Urinary bladder (tissue), 4 donors: ENCODE measurements around the gene GCNT2. TPM values are rescaled to one million over a fixed set of nuclear protein-coding genes. Genes with fewer than 3 reads are reported as not detected.

ENCODE experiments used
- DNase-seq: peaks from one replicate; pipeline ENCODE4 v3.0.0-alpha.2; 2015; ENCODE audit errors: extremely low spot score
- H3K27ac ChIP-seq: one replicate; pipeline ENCODE4 v1.5.1; 2013; ENCODE audit warnings: low read depth, mild to moderate bottlenecking, moderate library complexity
- H3K36me3 ChIP-seq: one replicate; pipeline ENCODE4 v1.6.1; 2013; ENCODE audit warnings: mild to moderate bottlenecking, moderate library complexity; ENCODE audit not compliant: insufficient read depth
- H3K4me1 ChIP-seq: one replicate; pipeline ENCODE4 v1.6.1; 2013; ENCODE audit warnings: mild to moderate bottlenecking, moderate library complexity; ENCODE audit not compliant: insufficient read depth
- H3K4me3 ChIP-seq: one replicate; pipeline ENCODE4 v1.5.1; 2013; ENCODE audit warnings: low read depth, low read length
- WGBS: extraction: QIAGEN DNeasy Blood & Tissue Kit; methylation state at CpG from one replicate; pipeline ENCODE4 v1.1.7; 2013; 5-methylcytosine and 5-hydroxymethylcytosine counted together
- polyA plus RNA-seq: library from polyadenylated mRNA; stranded (reverse); fragments of 200-250 nt; gene quantifications from one replicate; pipeline ENCODE4 v1.2.3, GENCODE V29; 2013
- total RNA-seq: library from RNA; depleted of rRNA; stranded (reverse); fragments of >200 nt; gene quantifications from one replicate; pipeline ENCODE4 v1.2.3, GENCODE V29; 2014
- donor health status: healthy with polysubstance abuse.
- donor health status: healthy.

The GCNT2 gene
- total and polyA plus RNA-seq, 2 donors = 1.5 to 15.0 TPM

DNA sequence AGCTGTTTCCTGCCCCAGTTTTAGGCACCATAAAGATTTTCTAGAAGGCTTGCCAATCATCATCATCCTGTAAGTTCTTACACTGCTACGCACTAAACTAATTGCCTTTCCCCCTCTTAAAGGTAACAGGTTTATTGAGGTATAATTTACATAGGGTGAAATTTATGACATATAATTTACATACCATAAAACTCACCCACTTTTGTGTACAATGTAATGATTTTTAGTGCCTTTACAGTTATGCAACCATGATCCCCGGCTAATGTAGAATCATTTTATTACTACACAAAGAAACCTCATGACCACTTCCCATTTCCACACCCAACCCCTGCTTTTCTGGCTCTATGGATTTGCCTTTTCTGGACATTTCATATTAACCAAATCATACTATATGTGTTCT is 21.1 kb downstream of the GCNT2 start:
- no peaks in the 10 kb centered on the region for H3K36me3 ChIP-seq
- 70% methylated on average over 2 of the region's 2 CpGs for WGBS
- H3K4me3 ChIP-seq = no peak overlapping the region
- H3K4me1 ChIP-seq = no peaks in the 10 kb centered on the region
- no peak overlapping the region for H3K27ac ChIP-seq
- DNase-seq = no peak

DNA sequence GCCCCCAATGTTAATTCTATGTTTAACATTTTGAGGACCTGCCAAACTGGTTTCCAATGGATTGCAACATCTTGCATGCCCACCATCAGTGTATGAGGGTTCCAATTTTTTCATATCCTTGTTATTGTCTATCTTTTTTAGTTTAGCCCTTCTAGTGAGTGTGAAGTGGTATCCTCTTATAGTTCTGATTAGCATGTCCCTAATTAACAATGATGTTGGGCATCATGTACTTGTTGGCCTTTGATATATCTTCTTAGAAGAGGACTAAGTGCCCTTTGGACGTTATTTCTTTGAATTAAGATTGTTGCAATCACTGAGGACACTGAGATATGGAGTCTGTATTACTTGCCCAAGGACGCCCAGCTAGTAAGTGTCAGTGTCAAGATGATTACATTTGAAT is 22.3 kb downstream of the GCNT2 start:
- no peak overlapping the region for H3K4me3 ChIP-seq
- DNase-seq = no peak
- 92% methylated on average over 2 of the region's 2 CpGs for WGBS
- H3K27ac ChIP-seq = no peak overlapping the region
- H3K36me3 ChIP-seq = no peaks in the 10 kb centered on the region
- no peaks in the 10 kb centered on the region for H3K4me1 ChIP-seq

DNA sequence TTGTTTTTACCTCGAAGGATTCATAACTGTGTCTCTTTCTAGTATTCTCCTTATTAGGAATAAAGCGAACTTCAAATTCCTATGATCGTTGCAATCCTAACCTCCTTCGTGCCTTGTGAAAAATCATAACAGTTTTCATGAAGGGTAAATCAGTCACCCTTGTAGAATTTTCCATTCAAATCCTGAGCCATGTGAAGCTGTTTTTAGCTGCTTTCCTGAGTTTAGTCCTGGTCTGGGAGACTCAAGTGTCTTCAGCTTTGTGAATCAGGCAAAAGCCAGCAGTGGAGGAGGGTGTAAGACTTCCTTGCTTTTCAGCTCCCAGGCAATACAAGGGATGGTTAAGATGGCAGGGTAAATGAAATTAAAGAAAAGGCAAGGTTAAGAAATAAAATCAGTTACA is 24.3 kb downstream of the GCNT2 start:
- 58% methylated on average over 4 of the region's 4 CpGs for WGBS
- no peaks in the 10 kb centered on the region for H3K36me3 ChIP-seq
- DNase-seq = no peak
- H3K4me3 ChIP-seq = no peak overlapping the region
- no peak overlapping the region for H3K27ac ChIP-seq
- H3K4me1 ChIP-seq = no peaks in the 10 kb centered on the region

DNA sequence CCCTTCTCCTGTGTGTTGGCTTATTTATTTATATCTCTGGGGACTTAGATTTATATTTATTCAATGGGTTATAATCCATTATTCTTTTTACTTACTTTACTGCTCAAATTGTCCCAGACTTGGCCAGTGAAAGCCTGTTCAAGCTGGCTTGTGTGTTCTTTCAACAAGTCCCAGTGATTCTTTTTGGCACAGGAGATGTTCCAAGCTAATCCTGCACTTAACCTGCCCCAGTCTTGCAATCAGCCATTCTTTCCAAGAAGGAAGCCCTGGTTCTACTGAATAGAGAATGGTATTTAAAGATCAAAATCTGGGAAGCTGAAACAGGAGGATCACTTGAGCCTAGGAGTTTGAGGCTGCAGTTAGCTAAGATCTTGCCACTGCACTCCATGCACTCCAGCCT is 26.7 kb downstream of the GCNT2 start:
- Histone ChIP-seq H3K4me1 (no peaks in the 10 kb centered on the region), H3K4me3 (no peak overlapping the region), H3K36me3 (no peaks in the 10 kb centered on the region), H3K27ac (no peak overlapping the region)
- DNase-seq = no peak

DNA sequence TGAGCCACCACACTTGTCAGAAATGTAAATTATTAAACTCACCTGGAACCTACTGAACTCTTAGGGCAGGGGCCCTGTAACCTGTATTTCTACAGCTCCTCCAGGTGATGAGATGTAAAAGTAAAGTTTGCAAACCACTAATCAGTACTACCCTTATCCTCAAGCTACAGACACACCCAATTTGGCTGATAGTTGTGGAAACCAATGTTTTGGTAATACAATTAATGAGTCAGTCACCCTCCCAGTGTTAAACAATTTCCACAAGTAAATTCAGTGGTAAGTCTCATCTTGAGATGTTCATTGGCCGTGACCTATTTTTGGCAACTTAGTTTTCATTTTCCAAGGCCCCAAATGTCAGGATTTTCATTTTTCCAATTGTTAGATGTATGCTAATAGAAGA is 29.6 kb downstream of the GCNT2 start:
- no peak overlapping the region for H3K4me3 ChIP-seq
- no peak for DNase-seq
- no peaks in the 10 kb centered on the region for H3K36me3 ChIP-seq
- H3K27ac ChIP-seq = no peak overlapping the region
- 96% methylated on average over 1 of the region's 1 CpG for WGBS
- peaks cover 1% of the 10 kb centered on the region for H3K4me1 ChIP-seq

DNA sequence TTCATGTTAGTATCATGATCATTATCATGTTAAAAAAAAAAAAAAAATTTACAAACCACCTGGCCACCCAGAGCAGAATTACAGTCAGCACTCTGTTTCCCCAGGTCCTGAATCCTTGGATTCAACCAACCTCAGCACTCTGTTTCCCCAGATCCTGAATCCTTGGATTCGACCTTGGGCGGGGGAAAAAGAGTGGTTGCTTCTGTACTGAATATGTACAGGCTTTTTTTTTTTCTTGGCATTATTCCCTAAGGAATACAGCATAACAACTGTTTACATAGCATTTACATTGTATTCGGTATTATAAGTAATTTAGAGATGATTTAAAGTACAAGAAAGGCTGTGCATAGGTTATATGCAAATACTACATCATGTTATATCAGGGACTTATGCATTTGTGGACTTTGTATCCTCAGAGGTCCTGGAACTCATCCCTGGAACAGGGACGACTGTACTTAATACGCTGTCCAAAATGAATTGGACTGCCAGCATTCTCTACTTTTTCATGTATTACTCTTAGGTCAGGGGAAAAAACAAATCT is 31.2 kb downstream of the GCNT2 start:
- WGBS = 61% methylated on average over 5 of the region's 5 CpGs
- no peak overlapping the region for H3K27ac ChIP-seq
- peaks cover 1% of the 10 kb centered on the region for H3K4me1 ChIP-seq

DNA sequence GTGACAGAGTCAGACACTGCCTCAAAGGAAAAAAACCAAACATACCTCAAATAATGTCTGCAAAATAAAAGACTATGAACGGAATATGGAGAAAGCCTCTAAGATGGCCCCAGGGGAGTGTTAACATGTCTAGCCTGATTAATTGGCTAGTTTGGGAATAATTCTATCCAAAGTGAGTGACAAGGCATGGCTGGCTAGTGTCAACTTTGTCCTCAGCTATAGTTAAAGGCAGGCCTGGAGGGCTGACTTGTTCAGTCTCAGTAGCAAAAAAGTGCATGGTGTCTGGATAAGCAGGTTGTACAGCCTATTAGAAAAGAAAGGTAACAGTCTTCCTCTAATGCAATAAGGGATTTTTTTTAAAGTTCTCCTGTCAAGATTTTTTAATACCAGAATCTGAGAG is 32.7 kb downstream of the GCNT2 start:
- Histone ChIP-seq H3K36me3 (no peaks in the 10 kb centered on the region), H3K4me1 (peaks cover 1% of the 10 kb centered on the region), H3K27ac (no peak overlapping the region), H3K4me3 (no peak overlapping the region)
- DNase-seq = no peak
- 77% methylated on average over 1 of the region's 1 CpG for WGBS

More for the DNA sequence above, 31.2 kb downstream of the GCNT2 start:
- Histone ChIP-seq H3K36me3 (no peaks in the 10 kb centered on the region), H3K4me3 (no peak overlapping the region)
- DNase-seq = no peak

DNA sequence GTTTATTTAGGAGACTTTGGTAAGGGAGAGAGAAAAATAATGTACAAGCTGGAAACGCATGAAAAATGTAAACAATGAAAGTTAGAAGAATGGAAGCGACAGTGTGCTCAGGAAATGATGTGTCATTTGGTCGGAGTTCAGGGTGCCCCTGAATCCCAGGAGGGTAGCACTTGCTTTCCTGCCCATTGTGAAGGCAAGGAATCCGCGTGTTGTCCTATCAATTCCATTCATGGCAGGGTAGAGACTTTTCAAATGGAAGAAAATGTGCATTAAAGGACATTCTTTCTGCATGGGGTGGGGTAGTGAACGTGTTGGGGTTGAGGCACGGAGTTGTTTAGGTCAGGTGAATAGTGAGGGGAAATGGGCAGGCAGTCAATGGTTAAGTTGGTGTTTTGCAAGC is 33.7 kb downstream of the GCNT2 start:
- 43% methylated on average over 7 of the region's 7 CpGs for WGBS
- Histone ChIP-seq H3K4me3 (no peak overlapping the region), H3K27ac (no peak overlapping the region), H3K4me1 (peaks cover 1% of the 10 kb centered on the region), H3K36me3 (no peaks in the 10 kb centered on the region)
- DNase-seq = no peak

DNA sequence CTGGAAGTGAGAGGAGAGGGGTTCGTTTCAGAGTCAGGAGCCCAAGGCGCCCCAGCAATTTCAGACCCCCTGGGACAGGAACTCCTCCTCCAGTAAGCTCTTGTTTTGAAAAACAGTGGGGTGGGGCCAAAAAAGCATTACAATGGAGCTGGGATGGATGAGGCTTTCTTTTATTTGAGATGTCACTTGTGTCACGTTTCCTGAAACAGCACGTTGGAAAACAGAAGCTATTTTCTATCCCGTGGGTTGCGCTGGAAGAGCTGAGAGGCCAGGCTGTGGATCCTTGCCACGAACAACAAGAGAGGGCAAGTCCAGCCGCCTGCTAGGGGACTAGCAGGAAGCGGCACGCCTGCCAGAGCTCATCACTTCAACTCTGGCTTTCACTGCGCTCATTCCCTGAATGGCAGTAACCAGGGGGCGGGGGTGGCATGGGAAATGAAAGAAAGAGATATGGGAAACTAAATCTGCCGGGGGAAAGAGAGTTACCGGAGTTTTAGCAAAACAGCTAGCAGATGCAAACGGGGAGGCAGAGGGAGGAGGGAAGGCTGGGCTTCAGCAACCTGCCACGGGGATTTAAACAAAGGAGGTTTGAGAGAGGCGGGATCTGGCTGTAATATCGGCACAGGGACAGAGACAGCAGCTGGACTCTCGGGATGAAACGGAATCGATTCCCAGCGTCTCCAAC is 34.6 kb downstream of the GCNT2 start:
- DNase-seq = peak; percentile 28
- Histone ChIP-seq H3K4me1 (peaks cover 1% of the 10 kb centered on the region), H3K4me3 (peak overlapping the region; percentile 35), H3K27ac (peak overlapping the region; percentile 48), H3K36me3 (no peaks in the 10 kb centered on the region)
- WGBS = 7% methylated on average over 22 of the region's 22 CpGs

DNA sequence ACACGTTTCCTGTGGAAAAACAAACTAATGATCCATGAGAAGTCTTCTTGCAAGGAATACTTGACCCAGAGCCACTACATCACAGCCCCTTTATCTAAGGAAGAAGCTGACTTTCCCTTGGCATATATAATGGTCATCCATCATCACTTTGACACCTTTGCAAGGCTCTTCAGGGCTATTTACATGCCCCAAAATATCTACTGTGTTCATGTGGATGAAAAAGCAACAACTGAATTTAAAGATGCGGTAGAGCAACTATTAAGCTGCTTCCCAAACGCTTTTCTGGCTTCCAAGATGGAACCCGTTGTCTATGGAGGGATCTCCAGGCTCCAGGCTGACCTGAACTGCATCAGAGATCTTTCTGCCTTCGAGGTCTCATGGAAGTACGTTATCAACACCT is 35.4 kb downstream of the GCNT2 start:
- Histone ChIP-seq H3K4me3 (no peak overlapping the region), H3K4me1 (peaks cover 1% of the 10 kb centered on the region), H3K36me3 (no peaks in the 10 kb centered on the region), H3K27ac (no peak overlapping the region)
- DNase-seq = no peak
- WGBS = 43% methylated on average over 6 of the region's 6 CpGs

DNA sequence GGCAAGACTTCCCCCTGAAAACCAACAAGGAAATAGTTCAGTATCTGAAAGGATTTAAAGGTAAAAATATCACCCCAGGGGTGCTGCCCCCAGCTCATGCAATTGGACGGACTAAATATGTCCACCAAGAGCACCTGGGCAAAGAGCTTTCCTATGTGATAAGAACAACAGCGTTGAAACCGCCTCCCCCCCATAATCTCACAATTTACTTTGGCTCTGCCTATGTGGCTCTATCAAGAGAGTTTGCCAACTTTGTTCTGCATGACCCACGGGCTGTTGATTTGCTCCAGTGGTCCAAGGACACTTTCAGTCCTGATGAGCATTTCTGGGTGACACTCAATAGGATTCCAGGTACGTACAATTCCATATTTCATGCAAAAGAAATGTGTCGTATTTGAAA is 35.8 kb downstream of the GCNT2 start:
- Histone ChIP-seq H3K4me1 (peaks cover 1% of the 10 kb centered on the region), H3K36me3 (no peaks in the 10 kb centered on the region), H3K4me3 (no peak overlapping the region)

DNA sequence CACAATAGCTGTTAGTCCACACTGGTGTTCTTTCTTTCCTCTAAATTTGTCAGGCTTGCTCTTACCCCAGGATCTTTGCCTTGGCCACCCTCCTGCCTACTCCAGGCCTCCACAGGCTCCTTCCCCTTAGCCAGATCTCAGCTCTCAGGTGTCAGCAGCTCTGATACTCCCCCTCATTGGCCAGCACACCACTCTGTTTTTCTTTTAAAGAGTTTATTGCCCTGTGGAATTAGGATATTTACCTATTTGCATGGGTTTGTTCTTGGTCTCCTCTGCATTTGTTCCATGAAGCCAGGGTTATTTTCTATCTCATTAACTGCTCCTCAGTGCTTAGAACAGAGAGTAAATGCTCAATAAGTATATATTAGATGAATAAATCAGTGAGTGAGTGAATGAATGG is 36.8 kb downstream of the GCNT2 start:
- Histone ChIP-seq H3K4me3 (no peak overlapping the region), H3K4me1 (peaks cover 1% of the 10 kb centered on the region), H3K27ac (no peak overlapping the region), H3K36me3 (no peaks in the 10 kb centered on the region)
- DNase-seq = no peak

More for the DNA sequence above, 35.8 kb downstream of the GCNT2 start:
- WGBS = 75% methylated on average over 6 of the region's 6 CpGs
- no peak overlapping the region for H3K27ac ChIP-seq
- DNase-seq = no peak

DNA sequence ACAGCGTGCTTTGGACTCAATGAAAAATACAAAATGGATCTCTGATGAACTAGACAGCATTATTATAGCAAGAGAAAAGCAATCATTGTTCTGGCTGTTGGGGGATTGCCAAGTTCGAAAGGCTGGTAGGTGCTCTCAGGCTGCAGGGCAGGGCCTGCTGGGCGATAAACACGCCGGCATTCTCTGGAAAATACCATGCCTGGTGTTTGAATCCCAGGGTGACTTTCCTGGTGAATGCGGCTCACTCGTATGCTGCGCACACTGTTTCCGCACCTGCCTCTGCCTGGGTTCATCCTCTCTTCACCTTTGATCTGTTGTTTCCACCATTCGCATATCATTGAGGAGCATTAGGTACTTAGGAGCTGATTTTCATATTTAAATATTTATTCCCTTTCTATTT is 37.4 kb downstream of the GCNT2 start:
- Histone ChIP-seq H3K36me3 (no peaks in the 10 kb centered on the region), H3K4me1 (peaks cover 1% of the 10 kb centered on the region), H3K27ac (no peak overlapping the region), H3K4me3 (no peak overlapping the region)
- DNase-seq = no peak
- WGBS = 70% methylated on average over 10 of the region's 10 CpGs

DNA sequence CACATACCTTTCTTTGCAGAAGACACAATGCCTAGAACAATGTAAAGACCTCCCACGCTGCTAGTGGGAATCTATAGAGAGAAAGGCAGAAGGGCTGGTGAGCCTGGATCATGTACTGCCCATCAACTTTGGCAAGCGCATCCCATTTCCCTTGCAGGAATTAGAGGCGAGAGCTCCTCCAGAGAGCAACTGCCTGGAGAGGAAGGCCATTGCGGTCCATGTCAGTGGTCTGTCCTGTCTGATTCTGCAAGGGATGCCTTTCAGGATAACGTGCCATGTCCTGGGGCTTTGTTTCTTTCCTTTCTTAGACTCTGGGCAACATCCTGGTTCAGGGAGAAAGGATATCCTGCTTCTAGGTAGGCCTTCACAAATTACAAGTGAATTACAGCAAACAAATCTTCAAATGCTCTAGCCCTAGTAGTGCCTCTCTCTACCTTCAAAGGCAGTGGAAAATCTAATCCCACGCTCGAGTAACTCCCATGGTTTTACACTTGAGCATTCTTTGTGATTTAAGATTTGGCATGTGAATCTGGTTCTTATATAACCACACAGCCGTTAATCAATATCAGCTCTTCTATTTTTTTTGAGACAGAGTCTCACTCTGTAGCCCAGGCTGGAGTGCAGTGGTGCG is 38.5 kb downstream of the GCNT2 start:
- Histone ChIP-seq H3K27ac (no peak overlapping the region), H3K36me3 (no peaks in the 10 kb centered on the region), H3K4me3 (no peak overlapping the region), H3K4me1 (peaks cover 1% of the 10 kb centered on the region)
- 62% methylated on average over 9 of the region's 9 CpGs for WGBS
- no peak for DNase-seq
